ENCODE results near the gene VAV1. TPM values are rescaled to one million over a fixed set of nuclear protein-coding genes. Genes with fewer than 3 reads are reported as not detected.

Gene VAV1
- total and polyA plus RNA-seq, 10 of the 15 experiments (the other 5 are each of a cell fraction or from before 2014, with no cell fraction given) = 1.6 to 76.8 (median 40.7) TPM

DNA sequence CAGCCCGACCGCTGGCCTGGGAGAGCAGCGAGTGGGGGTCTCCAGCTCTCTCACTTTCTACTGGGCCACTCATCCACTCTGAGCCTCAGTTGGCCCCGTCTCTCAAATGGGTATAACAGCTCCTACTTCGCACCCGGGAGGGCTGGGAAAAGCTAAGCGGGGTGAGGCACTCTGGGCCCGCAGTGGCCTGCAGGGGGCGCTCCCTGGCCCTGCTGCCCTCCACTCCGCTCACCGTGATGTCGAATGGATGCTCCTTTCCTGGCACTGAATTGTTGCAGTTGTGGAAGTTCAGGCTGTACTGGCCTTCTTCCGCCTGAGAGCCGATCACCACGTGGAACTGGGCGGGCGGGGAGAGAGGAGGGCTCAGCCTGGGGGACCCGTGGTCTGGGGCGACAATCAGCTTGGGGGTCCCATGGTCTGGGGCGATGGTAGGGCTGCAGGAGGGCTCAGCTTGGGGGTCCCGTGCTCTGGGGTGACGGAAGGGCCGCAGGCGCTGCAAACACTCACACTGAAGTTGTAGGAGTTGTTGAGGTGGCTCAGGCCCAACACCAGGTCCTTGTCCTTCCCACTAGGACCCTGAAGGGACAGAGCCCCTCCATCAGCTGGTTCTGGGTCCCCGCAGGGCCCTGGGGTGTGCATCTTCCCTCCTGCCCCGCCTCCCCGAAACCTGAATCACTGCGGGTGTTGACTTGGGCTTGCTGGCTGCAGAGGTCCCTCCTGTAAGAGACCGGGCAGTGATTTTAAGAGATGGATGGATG is 39.0 kb upstream of the VAV1 start:
- DNase-seq (ENCODE audit: low read depth, low spot score) = no peak
- no peaks in the 10 kb centered on the region; a peak in 2 of 4 replicates for H3K36me3 ChIP-seq (ENCODE audit: control insufficient read depth in 2 of 2, insufficient read depth in 2 of 2, low read length in 1 of 2)
- ATAC-seq = no peak
- intact Hi-C loops (cut with micrococcal nuclease; ENCODE audit: unreplicated experiment) (no loop called here), in situ Hi-C loops (cut with MboI) (no loop called here)
- peaks cover 23% of the 10 kb centered on the region for H3K4me1 ChIP-seq (ENCODE audit: control insufficient read depth, insufficient read depth, low read length)
- H3K27ac ChIP-seq (ENCODE audit: control insufficient read depth, insufficient read depth) = no peak overlapping the region
- BruUV-seq (replicated peaks) = no TSS peak
- ChIA-PET SMC1A (ENCODE audit: uncharacterized antibody, unreplicated experiment) (no interaction called here), POLR2A (no interaction called here), RAD21 (ENCODE audit: unreplicated experiment) (no interaction called here), CTCF (interaction anchor here (0.6 kb wide), 1 partner anchor 985 kb away, joined by 3 read pairs; no protein-coding TSS in a partner anchor)
- peaks cover 21% of the 10 kb centered on the region for H3K79me2 ChIP-seq (ENCODE audit: control insufficient read depth, insufficient read depth, low read length)
- H3K9me3 ChIP-seq (replicated peaks; ENCODE audit: control insufficient read depth, insufficient read depth, low read length) = no peaks in the 10 kb centered on the region
- no peak overlapping the region for H3K4me2 ChIP-seq (ENCODE audit: control insufficient read depth, insufficient read depth)
- TF ChIP-seq CREB1 (IDR thresholded peaks at IDR 0.05; ENCODE audit: low read depth) (no peak), NFIC (IDR thresholded peaks at IDR 0.05; ENCODE audit: low read depth, low read length) (no peak), HCFC1 (IDR thresholded peaks at IDR 0.05; ENCODE audit: low read length) (no peak), GABPA (IDR thresholded peaks at IDR 0.05; ENCODE audit: low read depth) (no peak), EED (IDR thresholded peaks at IDR 0.05; ENCODE audit: low read depth) (no peak), NFXL1 (IDR thresholded peaks at IDR 0.05; ENCODE audit: borderline replicate concordance) (no peak), ZNF274 (IDR thresholded peaks at IDR 0.05; ENCODE audit: insufficient read depth, insufficient read length) (no peak)
- TF ChIP-seq, protein P1, sequence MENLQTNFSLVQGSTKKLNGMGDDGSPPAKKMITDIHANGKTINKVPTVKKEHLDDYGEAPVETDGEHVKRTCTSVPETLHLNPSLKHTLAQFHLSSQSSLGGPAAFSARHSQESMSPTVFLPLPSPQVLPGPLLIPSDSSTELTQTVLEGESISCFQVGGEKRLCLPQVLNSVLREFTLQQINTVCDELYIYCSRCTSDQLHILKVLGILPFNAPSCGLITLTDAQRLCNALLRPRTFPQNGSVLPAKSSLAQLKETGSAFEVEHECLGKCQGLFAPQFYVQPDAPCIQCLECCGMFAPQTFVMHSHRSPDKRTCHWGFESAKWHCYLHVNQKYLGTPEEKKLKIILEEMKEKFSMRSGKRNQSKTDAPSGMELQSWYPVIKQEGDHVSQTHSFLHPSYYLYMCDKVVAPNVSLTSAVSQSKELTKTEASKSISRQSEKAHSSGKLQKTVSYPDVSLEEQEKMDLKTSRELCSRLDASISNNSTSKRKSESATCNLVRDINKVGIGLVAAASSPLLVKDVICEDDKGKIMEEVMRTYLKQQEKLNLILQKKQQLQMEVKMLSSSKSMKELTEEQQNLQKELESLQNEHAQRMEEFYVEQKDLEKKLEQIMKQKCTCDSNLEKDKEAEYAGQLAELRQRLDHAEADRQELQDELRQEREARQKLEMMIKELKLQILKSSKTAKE (IDR thresholded peaks at IDR 0.05; ENCODE audit: low read depth, poor library complexity, severe bottlenecking) = no peak
- TF ChIP-seq, protein P2, sequence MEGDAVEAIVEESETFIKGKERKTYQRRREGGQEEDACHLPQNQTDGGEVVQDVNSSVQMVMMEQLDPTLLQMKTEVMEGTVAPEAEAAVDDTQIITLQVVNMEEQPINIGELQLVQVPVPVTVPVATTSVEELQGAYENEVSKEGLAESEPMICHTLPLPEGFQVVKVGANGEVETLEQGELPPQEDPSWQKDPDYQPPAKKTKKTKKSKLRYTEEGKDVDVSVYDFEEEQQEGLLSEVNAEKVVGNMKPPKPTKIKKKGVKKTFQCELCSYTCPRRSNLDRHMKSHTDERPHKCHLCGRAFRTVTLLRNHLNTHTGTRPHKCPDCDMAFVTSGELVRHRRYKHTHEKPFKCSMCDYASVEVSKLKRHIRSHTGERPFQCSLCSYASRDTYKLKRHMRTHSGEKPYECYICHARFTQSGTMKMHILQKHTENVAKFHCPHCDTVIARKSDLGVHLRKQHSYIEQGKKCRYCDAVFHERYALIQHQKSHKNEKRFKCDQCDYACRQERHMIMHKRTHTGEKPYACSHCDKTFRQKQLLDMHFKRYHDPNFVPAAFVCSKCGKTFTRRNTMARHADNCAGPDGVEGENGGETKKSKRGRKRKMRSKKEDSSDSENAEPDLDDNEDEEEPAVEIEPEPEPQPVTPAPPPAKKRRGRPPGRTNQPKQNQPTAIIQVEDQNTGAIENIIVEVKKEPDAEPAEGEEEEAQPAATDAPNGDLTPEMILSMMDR (IDR thresholded peaks at IDR 0.05 in 2 of 3, conservative IDR thresholded peaks at IDR 0.05 in 1 of 3; ENCODE audit: control insufficient read depth in 2 of 3, extremely low read depth in 1 of 3, insufficient read depth in 1 of 3, low read depth in 3 of 3, low read length in 3 of 3) = peak in 2 of 3 experiments; percentile 20 to 21; a peak in 2 of 6 replicates
- TF ChIP-seq, protein P3, sequence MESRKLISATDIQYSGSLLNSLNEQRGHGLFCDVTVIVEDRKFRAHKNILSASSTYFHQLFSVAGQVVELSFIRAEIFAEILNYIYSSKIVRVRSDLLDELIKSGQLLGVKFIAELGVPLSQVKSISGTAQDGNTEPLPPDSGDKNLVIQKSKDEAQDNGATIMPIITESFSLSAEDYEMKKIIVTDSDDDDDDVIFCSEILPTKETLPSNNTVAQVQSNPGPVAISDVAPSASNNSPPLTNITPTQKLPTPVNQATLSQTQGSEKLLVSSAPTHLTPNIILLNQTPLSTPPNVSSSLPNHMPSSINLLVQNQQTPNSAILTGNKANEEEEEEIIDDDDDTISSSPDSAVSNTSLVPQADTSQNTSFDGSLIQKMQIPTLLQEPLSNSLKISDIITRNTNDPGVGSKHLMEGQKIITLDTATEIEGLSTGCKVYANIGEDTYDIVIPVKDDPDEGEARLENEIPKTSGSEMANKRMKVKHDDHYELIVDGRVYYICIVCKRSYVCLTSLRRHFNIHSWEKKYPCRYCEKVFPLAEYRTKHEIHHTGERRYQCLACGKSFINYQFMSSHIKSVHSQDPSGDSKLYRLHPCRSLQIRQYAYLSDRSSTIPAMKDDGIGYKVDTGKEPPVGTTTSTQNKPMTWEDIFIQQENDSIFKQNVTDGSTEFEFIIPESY (IDR thresholded peaks at IDR 0.05) = peak; percentile 91
- WGBS (ENCODE audit: insufficient coverage, insufficient replicate concordance, low lambda C conversion rate, missing lambda C conversion rate) = 91% methylated on average over 29 of the region's 29 CpGs
- H2AFZ ChIP-seq (ENCODE audit: control insufficient read depth, low read depth, low read length) = no peak overlapping the region
- no peak overlapping the region for H3K4me3 ChIP-seq
- H4K20me1 ChIP-seq (ENCODE audit: control insufficient read depth, insufficient read depth) = no peaks in the 10 kb centered on the region
- no peak for FAIRE-seq
- H3K9ac ChIP-seq (ENCODE audit: control insufficient read depth, insufficient read depth, low read length) = no peak overlapping the region
- H3K27me3 ChIP-seq (replicated peaks in 1 of 2; ENCODE audit: control insufficient read depth in 2 of 2, insufficient read depth in 2 of 2, low read length in 1 of 2) = no peaks in the 10 kb centered on the region

Data from GM12878 (cell line).